DOHH2 (cell line): ENCODE measurements around the gene DSCAM.

Experiments used
- CTCF ChIP-seq: fragments of 200-600 bp; sonication (generic); IDR thresholded peaks from one replicate; pipeline ENCODE4 v1.5.1; 2014; ENCODE audit warnings: antibody characterized with exemption, mild to moderate bottlenecking, low read depth, low read length; ENCODE audit not compliant: poor library complexity, severe bottlenecking
- EZH2phosphoT487 ChIP-seq: fragments of 200-600 bp; sonication (generic); IDR thresholded peaks from 2 replicates; pipeline ENCODE4 v1.6.1; 2017; ENCODE audit warnings: borderline replicate concordance, mild to moderate bottlenecking, antibody characterized with exemption, low read length, moderate library complexity, mixed read lengths

GRCh38 chr21:40284409-40284808, 562.5 kb downstream of the DSCAM start:
- TF ChIP-seq CTCF (no peak), EZH2phosphoT487 (no peak)
